Neural cell (in vitro differentiated cells): ENCODE data around the gene HS3ST3A1.

Source experiments
- EP300 ChIP-seq: fragments of 450-650 bp; conservative IDR thresholded peaks from 2 replicates; pipeline ENCODE4 v1.6.1; 2014; ENCODE audit warnings: antibody characterized with exemption, mild to moderate bottlenecking, moderate library complexity; ENCODE audit not compliant: poor library complexity, severe bottlenecking
- EZH2 ChIP-seq: fragments of 200-600, 300-800 bp; shearing (Covaris generic), sonication (generic); IDR thresholded peaks from 2 replicates; pipeline ENCODE4 v1.6.1; 2014; ENCODE audit warnings: antibody characterized with exemption, low read length, borderline replicate concordance, mild to moderate bottlenecking; ENCODE audit not compliant: insufficient read depth, poor library complexity, severe bottlenecking
- POLR2AphosphoS5 ChIP-seq: IDR thresholded peaks from 2 replicates; pipeline ENCODE4 v1.6.1; 2012
- TF ChIP-seq, protein P1 (sequence below): fragments of 450-650 bp; IDR thresholded peaks from 2 replicates; pipeline ENCODE4 v1.5.1; 2014; ENCODE audit warnings: antibody characterized with exemption, mild to moderate bottlenecking, moderate library complexity; ENCODE audit not compliant: poor library complexity, severe bottlenecking
- TF ChIP-seq, protein P2 (sequence below): IDR thresholded peaks from 2 replicates; pipeline ENCODE4 v1.6.1; 2012; ENCODE audit warnings: borderline replicate concordance

DNA sequence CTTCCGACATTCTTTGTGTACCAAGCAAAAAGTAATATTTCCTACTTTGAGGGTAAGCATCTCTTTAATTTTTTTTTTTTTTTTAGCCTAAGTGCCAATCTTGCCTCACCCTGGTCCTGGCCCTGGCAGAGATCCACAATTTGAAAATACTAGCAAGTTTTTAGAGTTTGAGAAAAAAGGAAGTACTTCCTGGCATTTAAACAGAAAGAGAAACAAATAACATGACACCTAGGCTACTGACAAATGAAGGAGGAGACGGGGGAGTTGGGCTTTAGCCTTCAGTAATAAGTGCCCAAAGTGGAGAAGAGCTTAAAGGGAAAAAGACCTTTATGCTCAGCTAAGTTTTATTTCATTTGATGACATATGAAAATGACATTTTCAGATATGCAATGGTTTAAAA, 92.8 kb downstream of the HS3ST3A1 start:
- no peak for TF ChIP-seq EZH2
- no peak for TF ChIP-seq EP300
- TF ChIP-seq, protein P1, sequence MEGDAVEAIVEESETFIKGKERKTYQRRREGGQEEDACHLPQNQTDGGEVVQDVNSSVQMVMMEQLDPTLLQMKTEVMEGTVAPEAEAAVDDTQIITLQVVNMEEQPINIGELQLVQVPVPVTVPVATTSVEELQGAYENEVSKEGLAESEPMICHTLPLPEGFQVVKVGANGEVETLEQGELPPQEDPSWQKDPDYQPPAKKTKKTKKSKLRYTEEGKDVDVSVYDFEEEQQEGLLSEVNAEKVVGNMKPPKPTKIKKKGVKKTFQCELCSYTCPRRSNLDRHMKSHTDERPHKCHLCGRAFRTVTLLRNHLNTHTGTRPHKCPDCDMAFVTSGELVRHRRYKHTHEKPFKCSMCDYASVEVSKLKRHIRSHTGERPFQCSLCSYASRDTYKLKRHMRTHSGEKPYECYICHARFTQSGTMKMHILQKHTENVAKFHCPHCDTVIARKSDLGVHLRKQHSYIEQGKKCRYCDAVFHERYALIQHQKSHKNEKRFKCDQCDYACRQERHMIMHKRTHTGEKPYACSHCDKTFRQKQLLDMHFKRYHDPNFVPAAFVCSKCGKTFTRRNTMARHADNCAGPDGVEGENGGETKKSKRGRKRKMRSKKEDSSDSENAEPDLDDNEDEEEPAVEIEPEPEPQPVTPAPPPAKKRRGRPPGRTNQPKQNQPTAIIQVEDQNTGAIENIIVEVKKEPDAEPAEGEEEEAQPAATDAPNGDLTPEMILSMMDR: no peak
- no peak for TF ChIP-seq POLR2AphosphoS5
- TF ChIP-seq, protein P2, sequence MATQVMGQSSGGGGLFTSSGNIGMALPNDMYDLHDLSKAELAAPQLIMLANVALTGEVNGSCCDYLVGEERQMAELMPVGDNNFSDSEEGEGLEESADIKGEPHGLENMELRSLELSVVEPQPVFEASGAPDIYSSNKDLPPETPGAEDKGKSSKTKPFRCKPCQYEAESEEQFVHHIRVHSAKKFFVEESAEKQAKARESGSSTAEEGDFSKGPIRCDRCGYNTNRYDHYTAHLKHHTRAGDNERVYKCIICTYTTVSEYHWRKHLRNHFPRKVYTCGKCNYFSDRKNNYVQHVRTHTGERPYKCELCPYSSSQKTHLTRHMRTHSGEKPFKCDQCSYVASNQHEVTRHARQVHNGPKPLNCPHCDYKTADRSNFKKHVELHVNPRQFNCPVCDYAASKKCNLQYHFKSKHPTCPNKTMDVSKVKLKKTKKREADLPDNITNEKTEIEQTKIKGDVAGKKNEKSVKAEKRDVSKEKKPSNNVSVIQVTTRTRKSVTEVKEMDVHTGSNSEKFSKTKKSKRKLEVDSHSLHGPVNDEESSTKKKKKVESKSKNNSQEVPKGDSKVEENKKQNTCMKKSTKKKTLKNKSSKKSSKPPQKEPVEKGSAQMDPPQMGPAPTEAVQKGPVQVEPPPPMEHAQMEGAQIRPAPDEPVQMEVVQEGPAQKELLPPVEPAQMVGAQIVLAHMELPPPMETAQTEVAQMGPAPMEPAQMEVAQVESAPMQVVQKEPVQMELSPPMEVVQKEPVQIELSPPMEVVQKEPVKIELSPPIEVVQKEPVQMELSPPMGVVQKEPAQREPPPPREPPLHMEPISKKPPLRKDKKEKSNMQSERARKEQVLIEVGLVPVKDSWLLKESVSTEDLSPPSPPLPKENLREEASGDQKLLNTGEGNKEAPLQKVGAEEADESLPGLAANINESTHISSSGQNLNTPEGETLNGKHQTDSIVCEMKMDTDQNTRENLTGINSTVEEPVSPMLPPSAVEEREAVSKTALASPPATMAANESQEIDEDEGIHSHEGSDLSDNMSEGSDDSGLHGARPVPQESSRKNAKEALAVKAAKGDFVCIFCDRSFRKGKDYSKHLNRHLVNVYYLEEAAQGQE: no peak
